22Rv1 (cell line): ENCODE results near the gene RABEPK.

Experiments
- ZFX ChIP-seq: fragments of 450-650 bp; IDR thresholded peaks from 2 replicates; pipeline ENCODE4 v1.6.1; 2017; ENCODE audit warnings: antibody characterized with exemption, borderline replicate concordance
- TF ChIP-seq, protein P1 (sequence below): fragments of 450-650 bp; IDR thresholded peaks from 2 replicates; pipeline ENCODE4 v1.5.1; 2017; ENCODE audit warnings: mild to moderate bottlenecking

DNA sequence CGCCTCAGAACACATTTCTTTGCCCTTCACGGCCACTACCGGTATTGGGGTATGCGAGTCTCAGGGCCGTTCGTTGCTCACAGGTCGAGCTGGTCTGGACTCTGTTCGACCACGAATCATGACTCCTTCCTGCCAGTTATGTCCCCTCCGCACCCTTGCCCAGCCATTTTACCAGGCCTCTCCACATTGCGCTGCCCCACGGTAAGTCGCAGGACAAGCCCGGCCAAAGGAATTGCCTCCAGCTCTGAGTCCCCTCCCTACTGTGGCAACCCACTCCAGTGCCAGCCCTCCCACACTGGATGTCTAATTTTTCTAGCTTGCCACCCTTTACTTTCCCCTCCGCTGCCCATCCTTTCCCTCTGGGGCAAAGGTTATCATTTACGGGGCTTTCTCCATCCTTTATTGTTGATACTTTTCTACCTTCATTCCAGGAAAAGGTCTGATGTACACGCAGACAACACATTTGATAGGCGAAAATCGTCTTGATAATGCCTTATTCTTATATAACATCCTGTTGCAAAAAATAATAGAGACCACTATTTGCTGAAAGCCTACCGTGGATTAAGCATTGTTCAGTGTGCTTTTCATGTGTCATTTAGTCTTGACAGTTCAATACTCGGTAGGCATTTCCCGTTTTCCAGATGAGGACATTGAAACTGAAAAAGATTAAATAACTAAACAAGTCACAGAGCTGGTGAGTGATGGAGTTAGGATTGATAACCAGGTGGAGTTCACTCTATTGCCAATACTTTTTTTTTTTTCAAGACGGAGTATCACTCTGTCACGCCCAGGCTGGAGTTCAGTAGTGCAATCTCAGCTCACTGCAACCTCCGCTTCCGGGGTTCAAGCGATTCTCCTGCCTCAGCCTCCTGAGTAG, 41.8 kb downstream of the RABEPK start:
- TF ChIP-seq, protein P1, sequence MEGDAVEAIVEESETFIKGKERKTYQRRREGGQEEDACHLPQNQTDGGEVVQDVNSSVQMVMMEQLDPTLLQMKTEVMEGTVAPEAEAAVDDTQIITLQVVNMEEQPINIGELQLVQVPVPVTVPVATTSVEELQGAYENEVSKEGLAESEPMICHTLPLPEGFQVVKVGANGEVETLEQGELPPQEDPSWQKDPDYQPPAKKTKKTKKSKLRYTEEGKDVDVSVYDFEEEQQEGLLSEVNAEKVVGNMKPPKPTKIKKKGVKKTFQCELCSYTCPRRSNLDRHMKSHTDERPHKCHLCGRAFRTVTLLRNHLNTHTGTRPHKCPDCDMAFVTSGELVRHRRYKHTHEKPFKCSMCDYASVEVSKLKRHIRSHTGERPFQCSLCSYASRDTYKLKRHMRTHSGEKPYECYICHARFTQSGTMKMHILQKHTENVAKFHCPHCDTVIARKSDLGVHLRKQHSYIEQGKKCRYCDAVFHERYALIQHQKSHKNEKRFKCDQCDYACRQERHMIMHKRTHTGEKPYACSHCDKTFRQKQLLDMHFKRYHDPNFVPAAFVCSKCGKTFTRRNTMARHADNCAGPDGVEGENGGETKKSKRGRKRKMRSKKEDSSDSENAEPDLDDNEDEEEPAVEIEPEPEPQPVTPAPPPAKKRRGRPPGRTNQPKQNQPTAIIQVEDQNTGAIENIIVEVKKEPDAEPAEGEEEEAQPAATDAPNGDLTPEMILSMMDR, result no peak
- no peak for TF ChIP-seq ZFX
